ENCODE measurements around the gene N4BP3. TPM values are rescaled to one million over a fixed set of nuclear protein-coding genes. Genes with fewer than 3 reads are reported as not detected.
"Not testable (repeated sequence)": the region's sequence is repeated elsewhere in the genome, so short reads cannot be mapped to it uniquely, and the experiment has no call there.

The N4BP3 gene
- total RNA-seq, 1 donor from 2014 or later: 7.9 TPM

DNA sequence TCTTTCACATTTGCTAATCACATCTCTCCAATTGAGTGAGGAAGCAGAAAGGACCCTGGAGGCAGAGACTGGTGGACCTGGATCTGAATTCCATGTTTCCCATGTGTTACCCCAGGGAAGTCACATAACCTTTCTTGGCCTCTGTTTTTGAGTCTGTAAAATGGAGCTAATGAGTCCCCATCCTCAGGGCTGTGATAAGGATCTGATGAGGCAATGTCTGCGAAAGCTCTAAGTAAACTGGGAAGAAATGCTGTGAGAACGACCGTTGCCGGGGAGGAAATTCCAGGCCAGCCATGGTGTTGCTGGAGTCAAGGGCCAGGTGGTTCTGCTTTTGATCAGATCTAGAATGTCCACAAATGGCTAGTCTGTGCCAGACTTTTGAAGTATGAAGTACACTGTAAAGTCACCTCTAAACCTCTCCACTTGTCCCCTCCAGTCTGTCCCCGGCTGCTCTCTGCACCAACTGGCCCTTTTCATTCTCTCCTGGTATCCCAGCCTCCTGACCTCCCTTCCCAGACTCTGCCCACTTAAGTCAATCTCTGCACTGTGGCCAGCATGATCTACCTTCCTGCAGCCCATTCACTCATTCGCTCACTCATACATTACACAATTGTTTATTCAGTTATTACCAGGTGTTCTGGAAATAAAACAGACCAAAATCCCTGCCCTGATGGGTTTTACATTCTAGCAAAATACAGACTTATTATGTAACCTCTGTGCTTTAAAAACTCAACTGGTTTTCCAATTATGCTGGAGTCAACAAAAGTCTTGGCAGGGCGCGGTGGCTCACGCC, 32.5 kb upstream of the N4BP3 start:
- Histone ChIP-seq H3K9me3 (no peaks in the 10 kb centered on the region), H3K27me3 (ENCODE audit: low read depth) (peaks cover 4% of the 10 kb centered on the region), H3K36me3 (no peaks in the 10 kb centered on the region), H3K27ac (no peak overlapping the region), H3K4me1 (peaks cover 5% of the 10 kb centered on the region), H3K4me3 (no peak overlapping the region)
- TF ChIP-seq, protein P1, sequence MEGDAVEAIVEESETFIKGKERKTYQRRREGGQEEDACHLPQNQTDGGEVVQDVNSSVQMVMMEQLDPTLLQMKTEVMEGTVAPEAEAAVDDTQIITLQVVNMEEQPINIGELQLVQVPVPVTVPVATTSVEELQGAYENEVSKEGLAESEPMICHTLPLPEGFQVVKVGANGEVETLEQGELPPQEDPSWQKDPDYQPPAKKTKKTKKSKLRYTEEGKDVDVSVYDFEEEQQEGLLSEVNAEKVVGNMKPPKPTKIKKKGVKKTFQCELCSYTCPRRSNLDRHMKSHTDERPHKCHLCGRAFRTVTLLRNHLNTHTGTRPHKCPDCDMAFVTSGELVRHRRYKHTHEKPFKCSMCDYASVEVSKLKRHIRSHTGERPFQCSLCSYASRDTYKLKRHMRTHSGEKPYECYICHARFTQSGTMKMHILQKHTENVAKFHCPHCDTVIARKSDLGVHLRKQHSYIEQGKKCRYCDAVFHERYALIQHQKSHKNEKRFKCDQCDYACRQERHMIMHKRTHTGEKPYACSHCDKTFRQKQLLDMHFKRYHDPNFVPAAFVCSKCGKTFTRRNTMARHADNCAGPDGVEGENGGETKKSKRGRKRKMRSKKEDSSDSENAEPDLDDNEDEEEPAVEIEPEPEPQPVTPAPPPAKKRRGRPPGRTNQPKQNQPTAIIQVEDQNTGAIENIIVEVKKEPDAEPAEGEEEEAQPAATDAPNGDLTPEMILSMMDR (IDR thresholded peaks at IDR 0.05): no peak
- ATAC-seq: no peak
- no peak for DNase-seq
- intact Hi-C loops (cut with DNase I): no loop called here

DNA sequence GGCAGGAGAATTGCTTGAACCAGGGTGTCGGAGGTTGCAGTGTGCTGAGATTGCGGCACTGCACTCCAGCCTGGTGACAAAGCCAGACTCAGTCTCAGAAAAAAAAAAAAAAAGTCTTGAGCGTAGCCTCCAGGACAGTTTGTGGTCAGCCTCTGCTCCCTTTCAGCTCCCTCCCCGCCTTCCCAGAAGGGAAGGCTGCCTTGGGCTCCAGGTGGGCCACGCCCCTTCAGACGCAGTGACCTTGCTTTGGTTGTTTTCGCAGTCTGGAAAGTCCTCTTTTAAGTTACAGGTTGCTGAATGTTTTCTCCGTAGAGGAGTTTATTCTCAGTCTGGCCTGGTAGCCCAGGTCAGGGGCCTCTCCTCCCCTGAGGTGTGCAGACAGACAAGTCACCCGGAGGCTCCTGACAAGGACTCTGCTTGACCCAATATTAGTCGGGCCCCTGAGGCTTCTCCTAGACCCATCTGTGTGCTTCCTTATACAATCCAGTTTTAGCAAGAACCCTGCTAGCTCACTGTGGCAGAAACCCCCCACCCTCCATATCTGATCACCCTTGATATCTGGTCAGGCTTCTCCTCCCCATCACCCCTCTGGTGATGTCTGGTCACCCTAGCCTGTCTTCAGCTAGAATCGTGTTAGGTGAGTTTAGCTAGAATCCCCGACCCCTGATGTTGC, 31.6 kb upstream of the N4BP3 start:
- Histone ChIP-seq H3K36me3 (no peaks in the 10 kb centered on the region), H3K27ac (no peak overlapping the region), H3K4me3 (no peak overlapping the region), H3K27me3 (ENCODE audit: low read depth) (peaks cover 8% of the 10 kb centered on the region), H3K4me1 (no peaks in the 10 kb centered on the region), H3K9me3 (no peaks in the 10 kb centered on the region)
- TF ChIP-seq, protein P1 (IDR thresholded peaks at IDR 0.05): no peak
- DNase-seq (no peak), ATAC-seq (no peak)
- intact Hi-C loops (cut with DNase I): no loop called here

DNA sequence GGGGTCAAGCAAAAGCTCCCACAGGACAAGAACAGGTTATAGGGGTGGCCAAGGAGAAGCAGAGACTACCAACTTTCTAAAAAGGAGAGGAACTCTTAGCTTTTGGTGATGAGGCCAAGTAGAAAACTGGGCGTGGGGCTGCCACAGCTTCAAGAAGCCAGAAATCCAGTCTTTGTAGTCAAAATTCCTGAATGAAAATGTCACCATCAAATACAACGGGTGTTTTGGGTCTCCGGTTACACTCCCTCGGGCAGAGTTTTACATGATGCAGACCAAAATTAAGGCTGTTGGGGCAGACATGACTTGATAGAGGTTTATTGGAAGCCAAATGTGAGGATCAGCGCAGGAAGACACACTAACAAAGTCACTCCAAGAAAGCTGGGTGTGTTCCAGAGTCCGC, 29.4 kb upstream of the N4BP3 start:
- DNase-seq (no peak), ATAC-seq (no peak)
- H3K4me1 ChIP-seq: no peaks in the 10 kb centered on the region
- peaks cover 8% of the 10 kb centered on the region for H3K27me3 ChIP-seq (ENCODE audit: low read depth)
- no peak overlapping the region for H3K27ac ChIP-seq
- intact Hi-C loops (cut with DNase I): no loop called here
- H3K9me3 ChIP-seq: no peaks in the 10 kb centered on the region
- TF ChIP-seq, protein P1 (IDR thresholded peaks at IDR 0.05): no peak
- no peaks in the 10 kb centered on the region for H3K36me3 ChIP-seq
- no peak overlapping the region for H3K4me3 ChIP-seq

DNA sequence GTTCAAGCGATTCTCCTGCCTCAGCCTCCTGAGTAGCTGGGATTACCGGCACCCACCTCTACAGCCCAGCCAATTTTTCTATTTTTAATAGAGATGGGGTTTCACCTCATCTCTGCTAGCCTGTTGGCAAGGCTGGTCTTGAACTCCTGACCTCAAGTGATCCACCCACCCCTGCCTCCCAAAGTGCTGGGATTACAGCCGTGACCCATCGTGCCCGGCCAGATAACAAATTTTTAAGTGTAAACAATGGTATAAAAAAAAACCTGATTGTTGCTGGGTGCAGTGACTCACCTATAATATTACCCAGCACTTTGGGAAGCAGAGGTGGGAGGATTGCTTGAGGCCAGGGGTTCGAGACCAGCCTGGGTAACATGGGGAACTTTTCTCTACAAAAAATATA, 28.0 kb upstream of the N4BP3 start:
- H3K9me3 ChIP-seq: no peaks in the 10 kb centered on the region
- peaks cover 8% of the 10 kb centered on the region for H3K27me3 ChIP-seq (ENCODE audit: low read depth)
- no peaks in the 10 kb centered on the region for H3K4me1 ChIP-seq
- ATAC-seq (no peak), DNase-seq (no peak)
- no peak overlapping the region for H3K27ac ChIP-seq
- intact Hi-C loops (cut with DNase I): no loop called here
- H3K36me3 ChIP-seq: no peaks in the 10 kb centered on the region
- no peak overlapping the region for H3K4me3 ChIP-seq
- TF ChIP-seq, protein P1 (IDR thresholded peaks at IDR 0.05): no peak

DNA sequence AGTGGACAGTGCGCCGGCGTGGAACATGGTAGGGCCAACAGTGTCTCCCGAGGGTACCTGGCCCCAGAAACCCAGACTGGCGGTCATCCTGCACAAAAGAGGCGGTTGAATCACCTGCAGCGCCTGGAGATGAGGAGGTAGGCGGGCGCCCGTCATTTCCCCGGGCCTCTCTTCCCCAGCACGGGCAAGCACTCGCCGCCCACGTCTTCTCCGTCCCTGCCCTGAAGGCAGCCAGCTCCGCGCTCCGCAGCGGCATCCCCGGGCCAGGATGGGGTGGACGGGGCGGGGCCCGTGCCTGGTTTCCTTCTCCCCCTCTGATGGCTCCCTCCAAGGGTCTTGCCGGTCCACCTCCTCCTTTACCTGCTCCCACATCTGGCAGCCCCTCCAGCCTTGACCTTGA, 27.1 kb upstream of the N4BP3 start:
- Histone ChIP-seq H3K4me1 (no peaks in the 10 kb centered on the region), H3K4me3 (no peak overlapping the region), H3K27me3 (ENCODE audit: low read depth) (peaks cover 8% of the 10 kb centered on the region), H3K36me3 (no peaks in the 10 kb centered on the region), H3K27ac (no peak overlapping the region), H3K9me3 (no peaks in the 10 kb centered on the region)
- intact Hi-C loops (cut with DNase I): no loop called here
- no peak for ATAC-seq
- no peak for DNase-seq
- TF ChIP-seq, protein P1 (IDR thresholded peaks at IDR 0.05): no peak

DNA sequence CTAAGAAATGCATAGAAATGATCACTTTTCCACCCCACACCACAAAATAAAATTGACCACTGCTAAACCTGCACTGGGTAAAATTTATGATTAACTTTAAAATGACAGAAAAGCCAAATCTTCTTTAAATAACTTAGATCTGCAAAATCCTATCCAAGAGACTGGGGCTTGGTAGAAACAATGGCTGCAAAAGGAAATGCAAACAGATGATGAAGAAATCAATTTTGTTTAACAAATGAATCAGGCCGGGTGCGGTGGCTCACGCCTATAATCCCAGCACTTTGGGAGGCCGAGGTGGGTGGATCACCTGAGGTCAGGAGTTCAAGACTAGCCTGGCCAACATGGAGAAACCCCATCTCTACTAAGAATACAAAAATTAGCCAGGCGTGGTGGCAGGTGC, 26.1 kb upstream of the N4BP3 start:
- H3K9me3 ChIP-seq; H3K36me3 ChIP-seq; ATAC-seq; H3K27me3 ChIP-seq (ENCODE audit: low read depth); DNase-seq; intact Hi-C loops (cut with DNase I); H3K27ac ChIP-seq; H3K4me3 ChIP-seq; H3K4me1 ChIP-seq: not testable (repeated sequence)
